SK-N-SH (cell line): Measurements from ENCODE around the gene RGS7. TPM values are rescaled to one million over a fixed set of nuclear protein-coding genes. Genes with fewer than 3 reads are reported as not detected.

Experiments
- CTCF ChIA-PET: fragments of 300-600, 350-600 bp; formaldehyde crosslinking; extraction: SDS; loops from one replicate; lab custom pipeline; 2021; lab: Yijun Ruan, JAX
- POLR2A ChIA-PET: fragments of 350-600 bp; sonication (Branson Sonifier 250); formaldehyde crosslinking; extraction: SDS; loops from one replicate; lab custom pipeline; 2020; ENCODE audit warnings: antibody characterized with exemption, inconsistent platforms; lab: Yijun Ruan, JAX
- DNase-seq: peaks from one replicate; pipeline ENCODE4 v3.0.0; 2012
- H2AFZ ChIP-seq: fragments of 200-600 bp; sonication (generic); 2 replicates; pipeline ENCODE4 v1.8.1; 2016; ENCODE audit warnings: antibody characterized with exemption, mild to moderate bottlenecking, low read depth
- H3F3A ChIP-seq: fragments of 200-600 bp; sonication (generic); replicated peaks from 2 replicates; pipeline ENCODE3; 2016; ENCODE audit warnings: antibody characterized with exemption, mild to moderate bottlenecking; ENCODE audit not compliant: insufficient read depth
- H3K27ac ChIP-seq, 2 experiments: fragments of 200-500 bp in 1 of 2; fragments of 200-600 bp in 1 of 2; sonication (Bioruptor generic) in 1 of 2; sonication (generic), shearing (Covaris generic) in 1 of 2; 2 replicates each; pipeline versions ENCODE4 v1.5.1 to v1.6.1; 2014 to 2016; ENCODE audit warnings: low read depth in 2 of 2, inconsistent platforms in 1 of 2, low read length in 1 of 2, mild to moderate bottlenecking in 1 of 2, mixed read lengths in 1 of 2
- H3K27me3 ChIP-seq: fragments of 200-600 bp; sonication (generic), shearing (Covaris generic); 2 replicates; pipeline ENCODE4 v1.6.1; 2016; ENCODE audit warnings: mixed run types; ENCODE audit not compliant: insufficient read depth
- H3K36me3 ChIP-seq, 2 experiments: fragments of 200-500 bp in 1 of 2; fragments of 200-600 bp in 1 of 2; sonication (Bioruptor generic) in 1 of 2; sonication (generic) in 1 of 2; replicated peaks in 1 of 2; 2 replicates each; pipeline versions ENCODE3 to v1.5.1; 2014 to 2016; ENCODE audit warnings: low read length in 1 of 2, mild to moderate bottlenecking in 1 of 2; ENCODE audit not compliant: insufficient read depth in 2 of 2, control insufficient read depth in 1 of 2
- H3K4me1 ChIP-seq, 2 experiments: fragments of 200-500 bp in 1 of 2; fragments of 200-600 bp in 1 of 2; sonication (Bioruptor generic) in 1 of 2; sonication (generic), shearing (Covaris generic) in 1 of 2; 2 replicates each; pipeline versions ENCODE4 v1.5.1 to v1.6.1; 2014 to 2016; ENCODE audit warnings: low read depth in 1 of 2, low read length in 1 of 2, mixed run types in 1 of 2; ENCODE audit not compliant: insufficient read depth in 2 of 2, control insufficient read depth in 1 of 2
- H3K4me2 ChIP-seq: fragments of 200-600 bp; sonication (generic), shearing (Covaris generic); 2 replicates; pipeline ENCODE4 v1.6.1; 2017; ENCODE audit warnings: mixed run types
- H3K4me3 ChIP-seq, 2 experiments: fragments of 200-500 bp in 1 of 2; fragments of 200-600 bp in 1 of 2; sonication (Bioruptor generic) in 1 of 2; sonication (generic), shearing (Covaris generic) in 1 of 2; 2 replicates each; pipeline versions ENCODE4 v1.5.1 to v1.8.1; 2014 to 2016; ENCODE audit warnings: low read depth in 2 of 2, inconsistent platforms in 1 of 2, low read length in 1 of 2, mild to moderate bottlenecking in 1 of 2, mixed read lengths in 1 of 2, moderate library complexity in 1 of 2
- H3K79me2 ChIP-seq: fragments of 200-600 bp; sonication (generic); 2 replicates; pipeline ENCODE4 v1.8.1; 2017; ENCODE audit warnings: mild to moderate bottlenecking; ENCODE audit not compliant: insufficient read depth
- H3K9ac ChIP-seq: fragments of 200-600 bp; sonication (generic); 2 replicates; pipeline ENCODE4 v1.6.1; 2017; ENCODE audit warnings: mixed run types
- H3K9me2 ChIP-seq: fragments of 200-600 bp; sonication (generic); 2 replicates; pipeline ENCODE4 v1.6.1; 2017; ENCODE audit warnings: mixed run types
- H3K9me3 ChIP-seq: fragments of 200-600 bp; sonication (generic); 2 replicates; pipeline ENCODE4 v1.6.1; 2017; ENCODE audit warnings: mixed run types, mild to moderate bottlenecking, moderate library complexity
- H4K20me1 ChIP-seq: fragments of 200-600 bp; sonication (generic); 2 replicates; pipeline ENCODE4 v1.6.1; 2017; ENCODE audit warnings: mild to moderate bottlenecking, mixed run types; ENCODE audit not compliant: insufficient read depth
- ELF1 ChIP-seq: IDR thresholded peaks from 2 replicates; pipeline ENCODE4 v1.4.0; 2012
- EZH2phosphoT487 ChIP-seq: fragments of 200-600 bp; sonication (generic); IDR thresholded peaks from 2 replicates; pipeline ENCODE4 v1.6.1; 2017; ENCODE audit warnings: low read depth, mixed run types, mild to moderate bottlenecking, antibody characterized with exemption, moderate library complexity, borderline replicate concordance
- FOXJ3 ChIP-seq: sonication (generic); formaldehyde crosslinking; IDR thresholded peaks from 2 replicates; pipeline ENCODE4 v1.5.1; 2020; ENCODE audit warnings: mild to moderate bottlenecking, missing genetic modification reagents
- GABPA ChIP-seq: IDR thresholded peaks from 2 replicates; pipeline ENCODE4 v1.4.0; 2012; ENCODE audit warnings: low read depth, mild to moderate bottlenecking
- IRF3 ChIP-seq: fragments of 150-350 bp; IDR thresholded peaks from 2 replicates; pipeline ENCODE4 v1.6.1; 2016; ENCODE audit warnings: mild to moderate bottlenecking, low read depth, low read length
- JUND ChIP-seq: IDR thresholded peaks from 2 replicates; pipeline ENCODE4 v1.4.0; 2012
- MEF2A ChIP-seq: IDR thresholded peaks from 2 replicates; pipeline ENCODE4 v1.4.0; 2012; ENCODE audit warnings: low read depth, borderline replicate concordance
- NRF1 ChIP-seq: IDR thresholded peaks from 2 replicates; pipeline ENCODE4 v1.6.1; 2012; ENCODE audit warnings: low read depth, mild to moderate bottlenecking, low read length
- RAD21 ChIP-seq: IDR thresholded peaks from 2 replicates; pipeline ENCODE4 v1.6.1; 2012; ENCODE audit warnings: mild to moderate bottlenecking, low read length
- RXRA ChIP-seq: IDR thresholded peaks from 2 replicates; pipeline ENCODE4 v1.4.0; 2012; ENCODE audit warnings: low read depth, mild to moderate bottlenecking, borderline replicate concordance
- SIN3A ChIP-seq: IDR thresholded peaks from 2 replicates; pipeline ENCODE4 v1.6.1; 2012; ENCODE audit warnings: low read depth, mild to moderate bottlenecking, low read length, moderate library complexity, borderline replicate concordance
- USF1 ChIP-seq: IDR thresholded peaks from 2 replicates; pipeline ENCODE4 v1.4.0; 2012; ENCODE audit warnings: low read depth, borderline replicate concordance
- WGBS: methylation state at CpG from one replicate; pipeline ENCODE4 v1.1.6; 2017; ENCODE audit warnings: low lambda C conversion rate; 5-methylcytosine and 5-hydroxymethylcytosine counted together
- polyA plus RNA-seq, 3 experiments: library from polyadenylated mRNA; depleted of rRNA; stranded (reverse); fragments of >200 nt; gene quantifications; 2 replicates each; pipeline ENCODE4 v1.2.3, GENCODE V29; 2012

Gene RGS7
- polyA plus RNA-seq, 1 of the 3 experiments (the other 2 are of a cell fraction) = 0.36 TPM

- DNase-seq = no peak
- H3K36me3 ChIP-seq = no peaks in the 10 kb centered on the region
- no peaks in the 10 kb centered on the region for H3F3A ChIP-seq
- H3K27me3 ChIP-seq = no peaks in the 10 kb centered on the region
- H2AFZ ChIP-seq = no peak overlapping the region
- no peaks in the 10 kb centered on the region for H3K9me3 ChIP-seq
- no peaks in the 10 kb centered on the region for H4K20me1 ChIP-seq
- no peak overlapping the region for H3K9ac ChIP-seq
- no peak overlapping the region for H3K4me3 ChIP-seq
- peaks cover 0 to 6% of the 10 kb centered on the region in 2 experiments; a peak in 2 of 4 replicates for H3K4me1 ChIP-seq
- ChIA-PET CTCF (no interaction called here), POLR2A (no interaction called here)
- 84% methylated on average over 2 of the region's 2 CpGs for WGBS
- no peak overlapping the region for H3K4me2 ChIP-seq
- H3K9me2 ChIP-seq = no peaks in the 10 kb centered on the region
- no peak for TF ChIP-seq JUND
- no peak for TF ChIP-seq SIN3A
- no peak for TF ChIP-seq MEF2A
- TF ChIP-seq FOXJ3 (CRISPR knock-in tag) = no peak
- no peak for TF ChIP-seq RXRA
- TF ChIP-seq NRF1 = no peak
- no peak for TF ChIP-seq GABPA
- no peak for TF ChIP-seq RAD21
- no peak for TF ChIP-seq USF1
- TF ChIP-seq ELF1 = no peak
- no peak for TF ChIP-seq EZH2phosphoT487
- no peaks in the 10 kb centered on the region for H3K79me2 ChIP-seq
- H3K27ac ChIP-seq = no peak overlapping the region
These were observed 545.7 kb downstream of the RGS7 start for GRCh38 chr1:240811256-240811655.

GRCh38 chr1:240808381-240808780 is 548.6 kb downstream of the RGS7 start:
- Histone ChIP-seq H3K27me3 (no peaks in the 10 kb centered on the region), H3K9me2 (no peaks in the 10 kb centered on the region), H3K4me2 (no peak overlapping the region), H3K4me1 (peaks cover 8% of the 10 kb centered on the region in 2 experiments; a peak in 2 of 4 replicates), H3K79me2 (no peaks in the 10 kb centered on the region), H3K9me3 (no peaks in the 10 kb centered on the region), H3F3A (peaks cover 18% of the 10 kb centered on the region), H3K27ac (no peak overlapping the region), H3K9ac (no peak overlapping the region), H3K36me3 (no peaks in the 10 kb centered on the region), H3K4me3 (no peak overlapping the region), H2AFZ (no peak overlapping the region), H4K20me1 (no peaks in the 10 kb centered on the region)
- TF ChIP-seq JUND (no peak), IRF3 (no peak)
- CTCF ChIA-PET = no interaction called here
- POLR2A ChIA-PET = no interaction called here
- WGBS = 81% methylated on average over 1 of the region's 1 CpG
- no peak for DNase-seq
